Activated CD8-positive, alpha-beta memory T cell treated with anti-CD3 and anti-CD28 coated beads, Interleukin-2, amount 50 U/mL, for 24 hours (primary cell): Measurements from ENCODE around the gene COL4A3.

ENCODE experiments used
- DNase-seq: peaks from one replicate; pipeline ENCODE4 v3.0.0-alpha.2; 2020; ENCODE audit errors: extremely low read depth

The COL4A3 gene

DNA sequence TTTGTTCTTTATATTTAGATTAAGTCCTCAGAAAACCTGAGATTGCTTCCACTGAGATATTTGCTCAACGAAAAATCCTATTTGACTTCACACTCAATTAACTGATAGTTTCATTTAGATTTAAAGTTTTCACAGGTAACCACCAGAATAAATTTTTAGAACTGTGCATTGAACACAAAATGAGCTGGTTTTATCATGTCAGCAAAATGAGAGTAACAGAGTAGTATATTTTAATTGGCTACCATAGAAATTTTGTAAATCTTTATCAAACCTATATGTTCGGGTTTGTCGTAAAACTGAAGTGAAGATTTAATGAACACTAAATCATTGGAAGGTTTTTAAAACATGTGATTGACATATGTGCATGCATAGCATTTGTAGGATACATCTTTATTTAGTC lies 127.9 kb downstream of the COL4A3 start:
- no peak for DNase-seq

DNA sequence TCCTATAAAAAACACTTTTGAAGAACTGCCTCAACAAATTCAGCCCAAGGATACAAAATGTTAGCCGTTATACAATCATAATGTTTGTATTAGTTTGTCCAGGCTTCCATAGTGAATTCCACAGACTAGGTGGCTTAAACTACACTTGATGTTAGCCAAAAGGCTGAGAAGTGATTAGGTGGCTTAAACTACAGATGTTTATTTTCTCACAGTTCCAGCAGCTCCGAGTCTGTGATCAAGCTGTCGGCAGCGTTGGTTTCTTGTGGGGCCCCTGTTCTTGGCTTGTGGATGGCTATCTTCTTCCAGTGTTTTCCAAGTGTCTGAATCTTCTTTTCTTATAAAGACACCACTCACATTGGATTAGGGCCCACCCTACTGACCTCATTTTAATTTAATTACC lies 129.1 kb downstream of the COL4A3 start:
- DNase-seq, result no peak

DNA sequence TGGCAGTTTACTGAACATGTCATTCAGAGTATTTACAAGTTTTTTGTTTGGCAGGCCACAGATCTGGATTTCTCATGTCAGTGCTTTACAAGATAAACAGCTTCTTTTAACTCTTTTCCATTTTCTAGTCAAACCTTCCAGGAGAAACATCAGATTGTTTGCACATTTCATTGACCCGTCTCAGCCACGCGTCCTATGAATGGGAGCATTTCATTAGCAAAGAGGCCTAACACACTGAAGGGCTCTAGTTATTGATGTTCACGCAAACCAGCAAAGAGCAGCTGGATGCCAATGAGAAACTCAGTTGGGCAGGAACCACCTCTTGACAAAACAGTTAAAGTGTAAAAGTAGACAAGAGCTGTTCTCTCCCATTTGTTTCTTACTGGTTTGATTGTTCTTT lies 131.4 kb downstream of the COL4A3 start:
- DNase-seq, result no peak

DNA sequence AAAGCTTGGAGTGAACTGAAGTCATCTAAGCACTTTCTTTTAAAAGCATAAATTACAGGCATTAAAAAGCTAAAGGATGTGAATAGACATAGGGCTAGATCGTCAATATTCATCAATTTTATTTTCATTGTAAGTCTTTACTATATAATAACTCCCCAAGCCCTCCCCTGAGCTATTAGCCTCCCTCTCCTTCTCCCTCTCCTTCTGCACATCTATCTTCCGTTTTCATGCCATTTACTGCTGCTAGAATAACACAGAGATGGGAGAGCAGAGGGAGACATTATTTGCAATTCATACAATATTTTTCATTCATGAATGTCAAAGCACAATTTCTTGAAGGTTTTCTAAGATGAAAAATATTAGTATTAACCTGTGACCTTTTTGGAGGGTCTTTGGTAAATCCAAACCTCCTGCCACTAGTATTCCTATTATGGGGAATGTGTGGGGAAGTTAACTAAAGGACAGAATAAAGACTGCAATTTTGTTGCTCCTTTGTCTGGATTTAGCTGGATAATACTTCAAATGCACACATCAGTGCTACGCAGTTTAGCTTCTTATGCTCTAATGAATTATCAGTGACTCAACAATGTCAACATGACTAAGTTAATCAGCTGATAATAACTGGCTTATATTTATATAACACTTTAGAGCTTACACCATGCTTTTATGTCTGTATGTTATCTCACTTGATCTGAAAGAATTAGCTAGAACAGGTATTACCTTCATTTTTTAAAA lies 132.4 kb downstream of the COL4A3 start:
- DNase-seq, result no peak

DNA sequence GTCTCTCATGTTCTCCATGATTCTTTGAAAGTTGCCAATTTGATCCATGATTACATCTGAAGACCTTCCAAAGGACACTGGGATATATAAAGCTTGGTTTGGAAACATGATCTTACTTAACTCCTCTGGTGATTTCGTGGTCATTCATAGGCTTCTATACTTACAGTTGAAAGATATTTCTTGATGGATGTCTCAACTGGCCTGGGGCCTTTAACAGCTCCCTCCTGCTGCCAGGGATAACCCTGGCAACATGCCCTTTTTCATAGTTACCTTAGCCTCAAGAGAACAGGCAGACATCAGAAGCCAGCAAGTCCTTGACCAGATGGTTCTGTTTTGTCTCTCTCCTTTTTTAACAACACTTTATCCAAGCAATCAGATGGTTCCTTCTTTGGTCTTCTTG lies 137.1 kb downstream of the COL4A3 start:
- no peak for DNase-seq

DNA sequence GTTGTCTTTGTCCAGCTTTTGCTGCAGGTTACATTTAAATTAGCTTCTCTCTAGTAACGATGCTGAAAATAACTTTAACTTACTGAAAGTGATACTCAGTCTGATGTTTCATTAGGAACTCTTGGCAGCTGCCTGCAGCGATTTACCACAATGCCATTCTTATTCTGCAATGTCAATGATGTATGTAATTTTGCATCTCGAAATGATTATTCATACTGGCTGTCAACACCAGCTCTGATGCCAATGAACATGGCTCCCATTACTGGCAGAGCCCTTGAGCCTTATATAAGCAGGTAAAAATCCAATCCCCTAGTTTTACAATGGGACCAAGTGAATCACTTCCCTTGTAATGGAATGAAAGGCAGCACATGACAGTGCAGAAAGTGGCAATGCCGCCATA lies 144.4 kb downstream of the COL4A3 start:
- DNase-seq, result no peak

DNA sequence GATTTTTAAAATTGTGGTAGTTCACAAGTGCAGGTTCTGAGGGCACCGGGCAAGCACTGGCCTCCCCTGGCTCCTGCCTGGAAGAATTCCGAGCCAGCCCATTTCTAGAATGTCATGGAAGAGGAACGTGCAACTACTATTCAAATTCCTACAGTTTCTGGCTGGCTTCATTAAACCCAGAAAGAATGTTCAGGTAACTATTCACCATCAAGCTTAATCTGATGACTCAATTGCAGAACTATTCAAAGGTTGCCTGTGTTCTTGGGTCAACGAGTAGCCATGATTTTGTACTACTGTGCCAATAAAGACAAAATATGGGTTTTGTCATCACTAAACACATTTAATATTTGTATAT lies 146.3 kb downstream of the COL4A3 start:
- DNase-seq, result no peak

DNA sequence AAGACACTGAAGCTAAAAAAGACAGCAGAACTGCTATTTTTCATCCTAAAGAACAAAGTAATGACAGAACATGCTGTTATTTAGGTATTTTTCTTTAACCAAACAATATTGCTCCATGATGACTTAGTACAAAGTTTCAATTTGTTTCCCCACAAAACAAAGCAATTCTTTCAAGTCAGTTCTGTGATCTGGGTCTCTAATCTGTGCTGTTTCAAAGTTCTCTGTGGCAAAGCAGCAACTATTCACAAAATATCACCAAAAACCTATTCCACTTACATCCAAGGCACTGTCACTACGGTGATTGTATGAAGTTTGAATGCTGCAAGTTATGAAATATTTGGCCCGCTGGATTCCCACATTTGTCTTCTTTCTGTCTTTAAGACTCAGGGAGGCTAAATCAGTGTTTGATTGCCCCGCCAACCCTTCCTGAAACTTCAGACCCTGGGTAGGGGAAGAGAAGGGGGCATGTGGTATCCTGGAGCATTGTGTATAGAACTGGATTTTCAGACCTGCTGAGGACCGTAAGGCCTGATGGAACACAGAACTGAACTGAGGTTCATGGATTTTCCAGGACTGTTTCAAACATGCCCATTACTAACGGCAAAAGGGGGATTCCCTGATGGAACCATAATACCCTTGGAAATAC lies 147.6 kb downstream of the COL4A3 start:
- no peak for DNase-seq

DNA sequence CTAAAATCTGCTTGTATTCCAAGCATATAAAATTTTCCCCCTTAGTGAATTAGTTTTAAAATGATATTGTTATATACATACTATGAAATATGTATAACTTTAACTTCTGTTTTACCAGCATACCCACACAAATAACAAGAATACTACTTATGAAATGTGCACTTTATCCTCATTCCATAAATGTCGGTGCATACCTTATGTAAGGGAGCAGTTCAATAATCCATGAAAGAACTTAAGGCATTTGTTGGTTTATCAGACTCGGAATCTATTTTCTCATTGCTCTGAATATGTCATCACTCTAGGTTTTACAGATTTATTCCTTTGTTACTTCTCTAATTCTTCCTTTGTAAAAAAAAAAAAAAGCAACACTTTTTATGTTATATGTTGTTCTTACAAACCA lies 148.2 kb downstream of the COL4A3 start:
- DNase-seq, result no peak

DNA sequence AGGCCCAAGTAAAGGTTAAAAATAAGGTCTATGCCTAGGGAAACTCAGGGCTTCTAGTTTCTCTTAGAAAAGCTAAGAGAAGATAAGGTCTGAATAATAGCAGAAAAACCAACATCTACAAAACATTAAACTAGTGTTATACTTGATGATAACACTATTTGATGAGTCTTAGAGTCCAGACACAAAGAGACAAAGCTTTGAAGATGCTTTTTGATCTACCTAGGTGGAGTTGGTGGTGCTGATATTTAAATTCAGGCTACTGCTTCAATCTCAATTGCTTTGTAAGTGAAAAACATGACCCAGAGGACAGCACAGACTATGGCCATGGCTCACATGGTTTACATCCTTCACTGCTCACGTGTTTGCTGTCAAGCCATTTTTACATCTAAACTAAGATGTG lies 148.9 kb downstream of the COL4A3 start:
- DNase-seq, result no peak

DNA sequence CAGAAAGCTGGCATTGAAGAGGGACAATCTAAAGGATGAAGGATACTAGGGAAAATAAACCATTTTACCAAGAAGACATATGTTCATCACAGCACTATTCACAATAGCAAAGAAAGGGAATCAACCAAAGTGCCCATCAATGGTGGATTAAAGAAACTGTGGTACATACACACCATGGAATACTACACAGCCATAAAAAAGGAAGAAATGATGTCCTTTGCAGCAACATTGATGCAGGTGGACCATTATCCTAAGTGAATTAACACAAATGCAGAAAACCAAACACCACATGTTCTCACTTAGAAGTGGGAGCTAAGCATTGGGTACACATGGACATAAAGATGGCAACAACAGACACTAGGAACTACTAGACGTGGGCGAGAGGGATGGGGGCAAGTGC lies 153.4 kb downstream of the COL4A3 start:
- DNase-seq, result no peak

DNA sequence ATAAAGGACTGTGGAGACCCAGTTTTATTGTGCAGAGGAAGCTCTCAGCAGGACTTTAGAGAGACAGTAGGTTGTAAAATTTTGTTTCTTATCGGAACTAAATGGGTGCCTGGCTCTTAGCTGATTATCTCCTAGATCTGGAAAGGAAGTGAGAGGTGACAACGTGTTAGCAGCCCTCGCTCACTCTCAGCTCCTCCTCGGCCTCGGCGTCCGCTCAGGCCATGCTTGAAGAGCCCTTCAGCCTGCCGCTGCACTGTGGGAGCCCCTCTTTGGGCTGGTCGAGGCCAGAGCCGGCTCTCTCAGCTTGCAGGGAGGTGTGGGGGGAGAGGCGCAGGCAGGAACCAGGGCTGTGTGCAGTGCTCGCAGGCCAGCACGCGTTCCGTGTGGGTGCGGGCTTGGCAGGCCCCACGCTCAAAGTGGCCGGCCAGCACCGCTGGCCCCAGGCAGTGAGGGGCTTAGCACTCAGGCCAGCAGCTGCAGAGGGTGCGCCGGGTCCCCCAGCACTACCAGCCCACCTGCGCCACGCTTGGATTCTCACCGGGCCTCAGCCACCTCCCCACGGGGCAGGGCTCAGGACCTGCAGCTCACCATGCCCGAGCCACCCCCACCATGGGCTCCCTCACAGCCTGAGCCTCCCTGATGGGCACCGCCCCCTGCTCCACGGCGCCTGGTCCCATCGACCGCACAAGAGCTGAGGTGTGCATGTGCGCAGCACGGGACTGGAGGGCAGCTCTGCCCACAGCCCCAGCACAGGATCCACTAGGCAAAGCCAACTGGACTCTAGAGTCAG lies 156.1 kb downstream of the COL4A3 start:
- no peak for DNase-seq

DNA sequence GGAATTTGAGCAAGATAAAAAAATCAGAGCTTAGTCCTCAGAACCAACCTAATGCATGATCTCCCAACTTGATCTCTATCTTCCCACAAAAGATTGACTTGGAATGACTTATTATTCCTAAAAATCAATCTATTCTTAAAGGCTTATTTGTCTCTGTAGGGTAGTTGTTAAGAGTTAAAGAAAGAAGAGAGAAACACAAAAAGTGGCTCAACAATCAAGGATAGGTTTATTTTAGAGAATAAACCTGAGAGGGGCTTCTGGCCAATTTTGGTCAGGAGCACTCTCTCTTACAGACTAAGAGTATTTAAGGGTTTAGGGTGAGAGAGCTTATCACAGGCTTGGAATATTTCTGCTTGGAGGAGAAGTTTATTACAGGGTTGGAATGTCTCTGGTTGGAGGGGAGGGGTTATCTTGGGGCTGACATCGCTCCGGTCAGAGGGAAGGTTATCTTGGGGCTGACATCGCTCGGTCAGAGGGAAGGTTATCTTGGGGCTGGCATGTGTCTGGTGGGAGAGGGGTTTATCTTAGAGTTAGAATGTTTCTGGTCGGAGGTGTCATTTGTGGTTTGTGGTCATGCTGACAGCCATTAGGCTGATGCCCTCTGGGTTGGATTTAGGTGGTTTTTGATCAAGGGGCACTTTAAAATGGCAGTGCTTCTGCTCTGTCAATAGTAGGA lies 158.2 kb downstream of the COL4A3 start:
- DNase-seq, result no peak

DNA sequence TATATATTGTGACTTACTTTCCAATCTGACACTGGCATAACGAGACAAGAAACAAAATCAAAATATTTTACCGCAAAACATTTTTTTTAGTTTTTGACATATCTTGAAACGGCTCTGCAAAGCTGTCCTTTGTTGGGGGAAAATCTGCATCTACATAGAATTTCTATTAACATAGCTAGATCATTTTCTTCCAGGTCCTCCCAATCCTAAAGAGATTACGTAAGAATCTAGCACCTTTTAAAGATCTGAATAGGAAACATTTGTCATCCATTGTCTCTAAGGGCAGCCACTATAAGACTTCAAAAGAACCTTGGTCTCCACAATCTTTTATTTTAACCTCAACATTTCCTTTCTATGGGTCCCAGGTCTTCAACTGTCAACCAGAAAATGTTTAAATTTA lies 159.4 kb downstream of the COL4A3 start:
- DNase-seq, result no peak

DNA sequence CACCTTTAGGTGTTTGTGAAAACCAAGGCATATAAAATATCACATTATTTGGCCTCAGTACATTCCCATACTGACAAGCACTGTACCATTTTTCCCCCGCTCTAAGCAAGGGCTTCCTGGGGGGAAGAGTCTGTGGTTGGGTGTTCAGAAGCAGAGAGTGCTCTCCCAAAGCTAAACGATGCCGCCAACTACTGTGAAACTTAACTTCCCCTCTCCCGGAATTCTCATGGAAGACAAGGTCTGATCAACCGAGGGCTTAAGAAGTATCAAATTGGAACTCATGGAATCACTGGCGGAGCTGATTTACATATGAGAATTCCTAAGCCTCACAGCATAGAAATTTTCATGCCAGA lies 160.2 kb downstream of the COL4A3 start:
- no peak for DNase-seq

DNA sequence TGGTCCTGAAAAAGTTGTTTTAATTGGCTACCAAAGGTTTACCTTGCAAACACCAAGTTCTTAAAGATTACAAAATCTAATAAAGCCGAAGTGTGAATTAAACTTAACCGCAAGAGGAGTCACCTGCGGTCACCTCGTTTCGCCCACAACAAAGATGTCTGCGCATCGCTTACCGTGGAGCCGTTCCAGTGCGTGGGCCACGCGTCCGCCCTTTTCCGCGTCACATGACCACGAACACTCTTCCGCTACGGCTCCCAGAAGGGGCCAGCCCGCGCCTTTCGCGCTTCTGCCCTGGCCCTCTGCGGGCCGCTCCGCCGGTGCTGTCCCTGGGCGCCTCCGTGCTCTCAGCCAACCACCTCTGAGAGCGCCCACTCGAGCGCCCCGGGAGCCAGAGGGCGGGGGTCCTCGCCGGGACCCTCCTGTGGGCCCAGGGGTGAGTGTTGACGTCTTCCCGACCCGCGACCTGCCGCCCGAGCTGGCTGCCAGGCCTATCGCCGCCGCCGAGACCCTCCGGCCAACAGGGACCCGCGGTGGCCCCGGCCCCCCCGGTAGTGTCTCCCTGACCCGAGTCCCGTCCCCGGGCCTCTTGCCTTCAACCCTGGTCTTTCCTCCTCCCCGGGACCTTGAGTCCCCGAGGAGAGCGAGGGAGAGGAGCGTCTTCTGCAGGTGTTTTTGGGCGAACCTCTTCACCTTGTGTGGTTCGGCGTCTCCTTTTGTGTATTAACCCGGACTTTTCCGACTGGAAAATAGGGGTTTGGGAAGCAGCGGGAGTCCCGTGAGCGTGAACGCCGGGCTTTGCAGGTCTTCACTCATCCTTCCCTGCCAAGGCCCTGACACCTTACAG lies 160.8 kb downstream of the COL4A3 start, which contains the start of gene MFF:
Gene MFF, plus strand, starts transcription at position 257 of the 844 bp plus-strand sequence. CDS start 5,415 bp downstream, outside the sequence.
- DNase-seq, result peak; percentile 85

DNA sequence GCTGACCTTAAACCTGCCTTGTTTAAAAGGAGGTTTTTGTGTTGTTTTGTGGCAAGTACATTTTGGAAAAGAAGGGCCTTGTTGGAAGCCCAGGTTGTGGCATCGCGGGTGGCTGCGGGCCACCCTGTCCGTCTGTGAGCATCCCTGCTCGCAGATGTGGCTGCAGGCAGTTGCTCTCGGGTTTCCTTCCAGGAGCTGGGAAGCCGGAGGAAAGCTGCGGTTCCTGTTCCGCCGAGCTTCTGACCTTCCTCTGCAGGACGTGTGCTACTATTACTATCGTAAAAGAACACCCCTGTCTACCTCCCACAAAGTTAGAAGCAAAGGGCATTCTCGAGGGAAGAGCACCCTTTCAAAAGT lies 161.4 kb downstream of the COL4A3 start:
- DNase-seq, result no peak

DNA sequence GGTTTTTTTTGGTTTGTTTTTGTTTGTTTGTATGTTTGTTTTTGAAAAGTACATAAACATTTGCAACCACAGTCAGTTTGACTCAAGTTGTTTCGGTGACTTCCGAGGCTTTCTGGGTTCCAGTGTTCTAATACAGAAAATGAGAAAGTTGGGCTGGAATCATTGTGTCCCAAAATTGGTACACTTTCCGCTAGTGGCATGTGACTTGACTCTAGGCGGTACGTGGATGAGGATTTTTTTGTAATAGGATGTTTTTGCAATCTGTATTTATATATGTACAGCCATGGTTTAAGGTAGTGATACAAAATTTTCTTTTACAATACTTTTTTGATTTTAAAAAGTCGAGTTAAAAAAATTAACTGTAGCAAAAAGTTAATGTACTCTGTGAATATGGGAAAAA lies 162.4 kb downstream of the COL4A3 start:
- DNase-seq, result no peak

DNA sequence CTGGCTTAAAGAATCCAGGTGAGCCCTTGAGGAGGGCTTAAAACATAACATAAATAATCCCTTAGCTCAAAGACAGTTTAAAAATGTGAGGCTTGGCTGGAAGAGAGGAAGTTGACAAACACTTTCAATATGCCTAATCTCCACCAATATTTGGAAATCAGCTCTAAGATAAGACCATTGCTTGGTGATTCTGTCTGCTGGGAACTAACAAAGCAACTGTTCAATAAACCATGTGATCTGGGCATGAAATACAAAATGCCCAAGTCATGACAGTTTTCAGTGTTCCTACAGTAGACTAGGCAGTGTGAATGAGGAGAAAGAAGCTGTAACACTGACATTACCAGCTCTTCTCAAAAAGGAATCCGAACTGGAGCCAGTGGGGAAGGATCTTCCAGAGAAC lies 171.3 kb downstream of the COL4A3 start:
- no peak for DNase-seq

DNA sequence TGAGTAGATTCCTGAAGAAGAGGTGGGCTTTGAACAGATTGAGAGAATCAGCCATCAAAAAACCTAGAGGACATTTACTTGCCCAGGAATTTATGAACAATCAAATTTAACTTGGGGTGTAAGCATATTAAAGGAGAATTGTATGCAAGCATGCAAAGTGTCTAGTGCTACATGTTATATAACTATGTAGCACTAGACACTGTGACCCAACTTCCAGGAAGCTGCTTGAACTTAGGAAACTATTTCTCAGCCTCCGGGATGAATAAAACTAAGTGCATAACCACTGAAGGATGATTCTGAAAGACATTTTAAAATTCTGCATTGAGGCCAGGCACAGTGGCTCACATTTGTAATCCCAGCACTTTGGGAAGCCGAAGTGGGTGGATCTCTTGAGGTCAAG lies 173.0 kb downstream of the COL4A3 start:
- DNase-seq, result no peak

DNA sequence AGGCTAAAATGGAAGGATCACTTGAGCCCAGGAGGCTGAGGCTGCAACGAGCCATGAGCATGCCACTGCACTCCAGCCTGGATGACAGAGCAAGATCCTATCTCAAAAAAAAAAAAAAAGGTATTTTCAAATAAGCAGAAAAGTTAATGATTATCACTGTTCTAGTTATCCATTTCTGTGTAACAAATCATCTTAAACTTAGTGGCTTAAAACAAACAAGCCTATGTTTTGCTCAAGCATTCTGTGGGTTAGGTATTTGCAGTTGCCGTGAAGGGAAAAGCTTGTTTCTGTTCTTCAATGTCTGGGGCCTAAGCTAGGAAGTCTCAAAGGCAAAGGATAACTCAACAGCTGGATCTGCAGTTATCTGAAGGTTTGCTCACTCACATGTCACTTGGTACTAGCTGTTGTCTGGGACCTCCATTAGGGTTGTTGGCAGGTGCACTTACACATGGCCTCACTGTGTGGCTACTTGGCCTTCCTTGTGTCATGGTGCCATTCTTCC lies 174.7 kb downstream of the COL4A3 start:
- no peak for DNase-seq
